Osteoblast (primary cell): ENCODE results near the gene MUC12. TPM values are rescaled to one million over a fixed set of nuclear protein-coding genes. Genes with fewer than 3 reads are reported as not detected.

Experiments used
- DNase-seq: peaks from one replicate; pipeline ENCODE4 v3.0.0; 2011; ENCODE audit warnings: low spot score, mixed read lengths; ENCODE audit not compliant: insufficient read length; ENCODE audit errors: missing footprints
- H2AFZ ChIP-seq: 2 replicates; pipeline ENCODE4 v1.6.0; 2011; ENCODE audit warnings: mild to moderate bottlenecking, low read length
- H3K27ac ChIP-seq: 2 replicates; pipeline ENCODE4 v1.5.1; 2011; ENCODE audit warnings: mild to moderate bottlenecking, low read depth, low read length, moderate library complexity
- H3K27me3 ChIP-seq: 2 replicates; pipeline ENCODE4 v1.6.0; 2012; ENCODE audit warnings: mild to moderate bottlenecking, control low read depth, inconsistent platforms, low read length, moderate library complexity; ENCODE audit not compliant: insufficient read depth
- H3K36me3 ChIP-seq: 2 replicates; pipeline ENCODE4 v1.5.1; 2011; ENCODE audit warnings: mild to moderate bottlenecking, low read length, control low read depth, moderate library complexity; ENCODE audit not compliant: insufficient read depth
- H3K4me1 ChIP-seq: 2 replicates; pipeline ENCODE4 v1.5.1; 2011; ENCODE audit warnings: mild to moderate bottlenecking, low read length, control low read depth, moderate library complexity; ENCODE audit not compliant: insufficient read depth
- H3K4me2 ChIP-seq: 2 replicates; pipeline ENCODE4 v1.6.0; 2011; ENCODE audit warnings: mild to moderate bottlenecking, low read length; ENCODE audit not compliant: insufficient read depth
- H3K4me3 ChIP-seq: fragments of 200-600 bp; sonication (generic); 3 replicates; pipeline ENCODE4 v1.5.1; 2012; ENCODE audit warnings: mild to moderate bottlenecking, low read length, inconsistent platforms; ENCODE audit not compliant: insufficient read depth
- H3K79me2 ChIP-seq: 2 replicates; pipeline ENCODE4 v1.6.0; 2012; ENCODE audit warnings: mild to moderate bottlenecking, low read length, control low read depth, inconsistent platforms; ENCODE audit not compliant: insufficient read depth
- H3K9me3 ChIP-seq: 2 replicates; pipeline ENCODE4 v1.5.1; 2011; ENCODE audit warnings: low read depth, low read length, control low read depth
- H4K20me1 ChIP-seq: 2 replicates; pipeline ENCODE4 v1.6.0; 2012; ENCODE audit warnings: mild to moderate bottlenecking, low read length, control low read depth; ENCODE audit not compliant: insufficient read depth
- CTCF ChIP-seq: IDR thresholded peaks from 2 replicates; pipeline ENCODE4 v1.5.1; 2011; ENCODE audit warnings: mild to moderate bottlenecking, low read depth, low read length, moderate library complexity; ENCODE audit errors: extremely low read depth
- total RNA-seq: library from RNA; depleted of rRNA; stranded (reverse); fragments of >200 nt; gene quantifications from 2 replicates; pipeline ENCODE4 v1.2.3, GENCODE V29; 2012

Gene MUC12
- total RNA-seq, 1 donor, result under 0.01 TPM

GRCh38 chr7:100963386-100963785 is 6.0 kb upstream of the MUC12 start:
- DNase-seq, result no peak
- Histone ChIP-seq H3K27me3 (peaks cover 72% of the 10 kb centered on the region), H3K4me3 (no peak overlapping the region), H3K4me1 (no peaks in the 10 kb centered on the region), H3K4me2 (no peak overlapping the region), H3K79me2 (no peaks in the 10 kb centered on the region), H3K9me3 (no peaks in the 10 kb centered on the region), H4K20me1 (peaks cover 12% of the 10 kb centered on the region), H3K27ac (no peak overlapping the region), H2AFZ (no peak overlapping the region), H3K36me3 (no peaks in the 10 kb centered on the region)
- TF ChIP-seq CTCF, result no peak

- peak; percentile 76 for DNase-seq
- Histone ChIP-seq H4K20me1 (peaks cover 12% of the 10 kb centered on the region), H3K4me2 (no peak overlapping the region), H3K4me1 (no peaks in the 10 kb centered on the region), H3K27ac (no peak overlapping the region), H2AFZ (no peak overlapping the region), H3K27me3 (peaks cover 77% of the 10 kb centered on the region), H3K79me2 (no peaks in the 10 kb centered on the region), H3K9me3 (no peaks in the 10 kb centered on the region), H3K36me3 (no peaks in the 10 kb centered on the region), H3K4me3 (no peak overlapping the region)
- TF ChIP-seq CTCF, result no peak
Observed at GRCh38 chr7:100963874-100964273, 5.5 kb upstream of the MUC12 start.

- Histone ChIP-seq H4K20me1 (peaks cover 12% of the 10 kb centered on the region), H3K9me3 (no peaks in the 10 kb centered on the region), H3K36me3 (no peaks in the 10 kb centered on the region), H3K27ac (no peak overlapping the region), H3K27me3 (peaks cover 77% of the 10 kb centered on the region), H3K4me1 (no peaks in the 10 kb centered on the region), H3K79me2 (no peaks in the 10 kb centered on the region), H2AFZ (no peak overlapping the region), H3K4me2 (no peak overlapping the region), H3K4me3 (no peak overlapping the region)
- no peak for TF ChIP-seq CTCF
- DNase-seq, result no peak
Observed at GRCh38 chr7:100964630-100965029, 4.7 kb upstream of the MUC12 start.

GRCh38 chr7:100965045-100965722 is 4.2 kb upstream of the MUC12 start:
- H3K4me2 ChIP-seq, result no peak overlapping the region
- H2AFZ ChIP-seq, result no peak overlapping the region
- no peak for TF ChIP-seq CTCF
- peak; percentile 86 for DNase-seq
- no peaks in the 10 kb centered on the region for H3K79me2 ChIP-seq
- H4K20me1 ChIP-seq, result peaks cover 12% of the 10 kb centered on the region
- no peaks in the 10 kb centered on the region for H3K36me3 ChIP-seq
- H3K9me3 ChIP-seq, result no peaks in the 10 kb centered on the region
- H3K4me3 ChIP-seq, result no peak overlapping the region
- H3K27ac ChIP-seq, result no peak overlapping the region
- H3K27me3 ChIP-seq, result peaks cover 75% of the 10 kb centered on the region
- no peaks in the 10 kb centered on the region for H3K4me1 ChIP-seq
